ENCODE data around the gene CAMK2B. TPM values are rescaled to one million over a fixed set of nuclear protein-coding genes. Genes with fewer than 3 reads are reported as not detected.

CAMK2B gene
- total RNA-seq (2021; ENCODE audit: unreplicated experiment) (0.34 TPM), Bru-seq, nascent RNA (percentile 12 among the genes with signal in this experiment), BruChase-seq, experiment 1, labeled RNA remaining after a 6-hour chase (percentile 14 among the genes with signal in this experiment), BruChase-seq, experiment 2, labeled RNA remaining after a 2-hour chase (percentile 15 among the genes with signal in this experiment)
- polyA plus RNA-seq (2012): 0.11 and 0.60 TPM in 2 replicates
- long read RNA-seq: 0 reads

- ChIA-PET RAD21 (ENCODE audit: low non-redundant PET in 1 of 2, low total read pairs in 2 of 2, uncharacterized antibody in 2 of 2, unreplicated experiment in 2 of 2) (no interaction called here), CTCF (no interaction called here), POLR2A (no interaction called here)
- Histone ChIP-seq H3K36me3 (ENCODE audit: control insufficient read depth in 1 of 2, insufficient read depth in 2 of 2, low read length in 2 of 2) (no peaks in the 10 kb centered on the region), H3K9me2 (ENCODE audit: insufficient read depth) (no peaks in the 10 kb centered on the region), H3K4me1 (ENCODE audit: control insufficient read depth in 1 of 2, insufficient read depth in 2 of 2, low read length in 2 of 2) (no peaks in the 10 kb centered on the region), H4K20me1 (ENCODE audit: insufficient read depth) (no peaks in the 10 kb centered on the region), H3K4me2 (ENCODE audit: low read length) (no peak within 1 kb of the TSS), H3K9ac (ENCODE audit: low read length) (no peak within 1 kb of the TSS), H3K4me3 (replicated peaks in 1 of 2; ENCODE audit: low read depth in 1 of 2, low read length in 2 of 2) (no peak within 1 kb of the TSS), H2AFZ (ENCODE audit: low read depth, low read length, poor library complexity, severe bottlenecking) (no peak within 1 kb of the TSS), H3K27ac (ENCODE audit: low read depth, low read length) (no peak within 1 kb of the TSS), H3K9me3 (ENCODE audit: control insufficient read depth in 1 of 2, insufficient read depth in 1 of 2, low read depth in 1 of 2, low read length in 2 of 2) (no peaks in the 10 kb centered on the region), H3K27me3 (ENCODE audit: insufficient read depth, low read length) (no peaks in the 10 kb centered on the region), H3K79me2 (ENCODE audit: insufficient read depth, low read length) (no peaks in the 10 kb centered on the region)
- TF ChIP-seq EZH2phosphoT487 (IDR thresholded peaks at IDR 0.05; ENCODE audit: borderline replicate concordance): no peak
- TF ChIP-seq ZNF274 (IDR thresholded peaks at IDR 0.05; ENCODE audit: low read depth, low read length): no peak
- no peak for TF ChIP-seq ZFX (IDR thresholded peaks at IDR 0.05)
- DNase-seq (ENCODE audit: low read depth, low spot score) (no peak), ATAC-seq (no peak)
- no TSS peak for BruUV-seq (replicated peaks)
- intact Hi-C loops (cut with micrococcal nuclease): no loop called here
Measured at GRCh38 chr7:44325201-44325671, at the start of gene CAMK2B. Gene CAMK2B, minus strand, starts transcription at chr7:44325594. Its CDS starts 173 bp downstream, at chr7:44325421.

GRCh38 chr7:44374007-44374763, 48.8 kb upstream of the CAMK2B start:
- Histone ChIP-seq H3K9ac (ENCODE audit: low read length) (no peak overlapping the region), H3K27me3 (ENCODE audit: insufficient read depth, low read length) (peaks cover 11% of the 10 kb centered on the region; the same call in 1 of the 2 replicates), H4K20me1 (ENCODE audit: insufficient read depth) (no peaks in the 10 kb centered on the region), H3K9me3 (ENCODE audit: control insufficient read depth in 1 of 2, insufficient read depth in 1 of 2, low read depth in 1 of 2, low read length in 2 of 2) (no peaks in the 10 kb centered on the region), H3K79me2 (ENCODE audit: insufficient read depth, low read length) (no peaks in the 10 kb centered on the region), H3K4me2 (ENCODE audit: low read length) (no peak overlapping the region), H3K4me1 (ENCODE audit: control insufficient read depth in 1 of 2, insufficient read depth in 2 of 2, low read length in 2 of 2) (peaks cover 0 to 8% of the 10 kb centered on the region in 2 experiments; a peak in 1 of 4 replicates), H2AFZ (ENCODE audit: low read depth, low read length, poor library complexity, severe bottlenecking) (no peak overlapping the region), H3K9me2 (ENCODE audit: insufficient read depth) (no peaks in the 10 kb centered on the region; the same call in 1 of the 2 replicates), H3K36me3 (ENCODE audit: control insufficient read depth in 1 of 2, insufficient read depth in 2 of 2, low read length in 2 of 2) (no peaks in the 10 kb centered on the region), H3K27ac (ENCODE audit: low read depth, low read length) (no peak overlapping the region), H3K4me3 (replicated peaks in 1 of 2; ENCODE audit: low read depth in 1 of 2, low read length in 2 of 2) (no peak overlapping the region)
- ATAC-seq (no peak), DNase-seq (ENCODE audit: low read depth, low spot score) (no peak)
- ChIA-PET POLR2A (no interaction called here), CTCF (no interaction called here), RAD21 (ENCODE audit: low non-redundant PET in 1 of 2, low total read pairs in 2 of 2, uncharacterized antibody in 2 of 2, unreplicated experiment in 2 of 2) (no interaction called here)
- intact Hi-C loops (cut with micrococcal nuclease): no loop called here
- no TSS peak for BruUV-seq (replicated peaks)
- TF ChIP-seq POLR2AphosphoS5 (IDR thresholded peaks at IDR 0.05; ENCODE audit: low read depth, low read length) (no peak), REST (IDR thresholded peaks at IDR 0.05; ENCODE audit: low read depth) (no peak), SIN3A (IDR thresholded peaks at IDR 0.05; ENCODE audit: low read depth) (no peak), SRF (IDR thresholded peaks at IDR 0.05; ENCODE audit: low read depth) (no peak), YY1 (IDR thresholded peaks at IDR 0.05; ENCODE audit: extremely low read depth, insufficient replicate concordance, low read depth, low read length) (no peak), EGR1 (IDR thresholded peaks at IDR 0.05; ENCODE audit: low read depth) (no peak), SP1 (IDR thresholded peaks at IDR 0.05; ENCODE audit: low read depth) (no peak), TCF7L2 (IDR thresholded peaks at IDR 0.05; ENCODE audit: borderline replicate concordance, extremely low read depth, insufficient read depth, insufficient read length) (no peak), RAD21 (IDR thresholded peaks at IDR 0.05; ENCODE audit: low read depth) (no peak)
- TF ChIP-seq, protein P1, sequence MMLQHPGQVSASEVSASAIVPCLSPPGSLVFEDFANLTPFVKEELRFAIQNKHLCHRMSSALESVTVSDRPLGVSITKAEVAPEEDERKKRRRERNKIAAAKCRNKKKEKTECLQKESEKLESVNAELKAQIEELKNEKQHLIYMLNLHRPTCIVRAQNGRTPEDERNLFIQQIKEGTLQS (IDR thresholded peaks at IDR 0.05): no peak
- TF ChIP-seq, protein P2, sequence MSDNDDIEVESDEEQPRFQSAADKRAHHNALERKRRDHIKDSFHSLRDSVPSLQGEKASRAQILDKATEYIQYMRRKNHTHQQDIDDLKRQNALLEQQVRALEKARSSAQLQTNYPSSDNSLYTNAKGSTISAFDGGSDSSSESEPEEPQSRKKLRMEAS (IDR thresholded peaks at IDR 0.05): no peak
